SK-N-MC (cell line): ENCODE measurements around the gene UBAP1L.

ENCODE experiments used
- EZH2 ChIP-seq: fragments of 200-600 bp; sonication (generic); IDR thresholded peaks from one replicate; pipeline ENCODE4 v1.6.1; 2017; ENCODE audit warnings: antibody characterized with exemption
- FOXP2 ChIP-seq: optimal IDR thresholded peaks from 2 replicates; pipeline ENCODE3; 2011; ENCODE audit warnings: mild to moderate bottlenecking, moderate library complexity; ENCODE audit not compliant: insufficient read depth; ENCODE audit errors: extremely low read length, control extremely low read depth
- POLR2AphosphoS5 ChIP-seq: IDR thresholded peaks from 2 replicates; pipeline ENCODE4 v1.6.1; 2012; ENCODE audit warnings: mild to moderate bottlenecking, low read depth, low read length, borderline replicate concordance

- no peak for TF ChIP-seq EZH2
- no peak for TF ChIP-seq POLR2AphosphoS5
- TF ChIP-seq FOXP2: no peak
Observed at GRCh38 chr15:65059369-65059750, 55.6 kb downstream of the UBAP1L start.
